Heart left ventricle (tissue), 16 donors: Measurements from ENCODE around the gene ARVCF. TPM values are rescaled to one million over a fixed set of nuclear protein-coding genes. Genes with fewer than 3 reads are reported as not detected.
A peak's percentile ranks its signal among the peaks of the same experiment; 100 is the strongest.

Experiments
- ATAC-seq, 4 donors: fragments of 200-7000 bp; cut with Tn5 transposase; one replicate each; pipeline ENCODE4 v1.9.1; 2020 to 2022; ENCODE audit warnings: moderate library complexity in 4 of 4, mild to moderate bottlenecking in 3 of 4, moderate number of reproducible peaks in 1 of 4
- DNase-seq, 5 donors: peaks; one replicate each; pipeline ENCODE4 v3.0.0-alpha.2; 2020
- H3K27ac ChIP-seq, 12 donors: fragments of 200-600 bp; sonication (generic) in 4 of 12; one replicate each; pipeline versions ENCODE4 v1.5.0 to v1.8.0; 2016 to 2022; ENCODE audit warnings: mild to moderate bottlenecking in 2 of 12
- H3K27me3 ChIP-seq, 9 donors: fragments of 200-600 bp; sonication (generic) in 2 of 9; one replicate each; pipeline versions ENCODE4 v1.5.1 to v1.8.0; 2016 to 2022; ENCODE audit warnings: mild to moderate bottlenecking in 3 of 9
- H3K36me3 ChIP-seq, 9 donors: fragments of 200-600 bp; sonication (generic) in 2 of 9; one replicate each; pipeline versions ENCODE4 v1.5.0 to v1.8.0; 2018 to 2022; ENCODE audit warnings: mild to moderate bottlenecking in 2 of 9
- H3K4me1 ChIP-seq, 12 donors: fragments of 200-600 bp; sonication (generic) in 4 of 12; one replicate each; pipeline versions ENCODE4 v1.5.0 to v1.8.0; 2016 to 2022; ENCODE audit warnings: mild to moderate bottlenecking in 3 of 12
- H3K4me3 ChIP-seq, 12 donors: fragments of 200-600 bp; sonication (generic) in 4 of 12; one replicate each; pipeline versions ENCODE4 v1.5.0 to v1.8.0; 2017 to 2022; ENCODE audit warnings: mild to moderate bottlenecking in 9 of 12, moderate library complexity in 4 of 12
- H3K9me3 ChIP-seq, 12 donors: fragments of 200-600 bp; sonication (generic) in 4 of 12; one replicate each; pipeline versions ENCODE4 v1.5.0 to v1.8.0; 2016 to 2022; ENCODE audit warnings: mild to moderate bottlenecking in 1 of 12
- POLR2A ChIP-seq, 2 donors: fragments of 450-650 bp; IDR thresholded peaks; one replicate each; pipeline ENCODE4 v1.6.1; 2017; ENCODE audit warnings: antibody characterized with exemption in 2 of 2, mild to moderate bottlenecking in 2 of 2, moderate library complexity in 2 of 2
- WGBS, 4 donors: extraction: QIAGEN DNeasy Blood & Tissue Kit in 2 of 4; methylation state at CpG; one replicate each; pipeline versions ENCODE4 v1.1.5 to v1.1.7; 2013 to 2018; 5-methylcytosine and 5-hydroxymethylcytosine counted together
- intact Hi-C, 10 donors: fragments of 100-400 bp; cut with DNase I; formaldehyde crosslinking; loops; one replicate each; pipeline versions ENCODE4 v1.11.1 to v1.14.2; 2022
- polyA plus RNA-seq, 2 donors: library from polyadenylated mRNA; stranded (reverse); fragments of 200-250 nt; gene quantifications; one replicate each; pipeline ENCODE4 v1.2.3, GENCODE V29; 2013
- total RNA-seq, 9 donors: library from RNA; depleted of rRNA in 2 of 9; stranded (reverse); fragments of >200 nt in 2 of 9; fragmentation: NEBNext Ultra II Directional in 3 of 9; extraction: Animal tissue kit (Norgen Biotek cat#: 25700) in 3 of 9; gene quantifications; one replicate each; pipeline versions ENCODE4 v1.1.0 to v1.2.4, GENCODE V29; 2016 to 2023
- TF ChIP-seq, protein P1 (sequence below), 12 donors: fragments of 200-600 bp; sonication (generic) in 4 of 12; IDR thresholded peaks; one replicate each; pipeline versions ENCODE4 v1.5.0 to v1.8.0; 2018 to 2022; ENCODE audit warnings: antibody characterized with exemption in 12 of 12, mild to moderate bottlenecking in 5 of 12
- donor health status: ischemic (EF 13 %, LVEDD 7.1; RV severe dilation, severe dysfunction).
- donor health status: healthy with polysubstance abuse.
- donor health status: DM: no; HTN: yes; CAD: no.
- donor health status: DM: no; HTN: no; CAD: no.
- donor health status: ischemic (EF 25% LVEDD 6.9; RV normal size, moderate dysfunction).
- donor health status: ischemic (EF 25% LVEDD 5.7; RV mildly dilated, moderate dysfunction).
- donor health status: healthy.
- donor health status: DM: yes; HTN: yes; CAD: no.
- donor health status: ischemic (EF 35%, LVEDD 5.7; RV mildly dilated, moderate dysfunction).
- donor health status: nonischemic (EF 11% LVEDD 7.7; RV severe dilation, severe dysfunction).
- donor health status: DM: yes; HTN: yes; CAD: no.
- donor health status: PGD.
- donor health status: ischemic (EF 29% LVEDD 5.4; RV normal size, mild dysfunction).
- donor health status: nonischemic (EF 23%, LVEDD 6.1; RV moderate dilation, normal function).

Gene ARVCF
- total and polyA plus RNA-seq, 11 donors: 21.2 to 46.6 (median 33.3) TPM

DNA sequence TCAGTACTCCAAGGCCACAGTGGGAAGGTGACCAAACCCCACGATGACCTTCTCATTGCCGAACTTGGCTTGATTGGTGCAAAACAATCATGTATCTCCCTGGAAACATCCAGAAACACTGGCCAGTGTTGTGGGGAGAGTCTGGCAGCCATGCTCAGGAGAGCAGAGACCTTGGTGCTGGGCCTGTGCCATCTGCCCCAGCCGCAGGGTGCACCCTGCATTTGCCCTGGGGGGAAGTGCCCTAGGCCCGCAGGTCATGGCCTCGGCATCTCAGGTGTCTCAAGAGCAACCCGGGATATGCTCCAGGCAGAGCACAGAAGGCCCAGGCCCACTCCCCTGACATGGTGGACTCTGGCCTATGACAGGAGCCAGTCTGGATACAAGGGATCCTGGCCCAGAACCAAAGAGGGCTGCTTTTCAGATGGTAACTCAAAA, 23.7 kb downstream of the ARVCF start:
- TF ChIP-seq, protein P1, sequence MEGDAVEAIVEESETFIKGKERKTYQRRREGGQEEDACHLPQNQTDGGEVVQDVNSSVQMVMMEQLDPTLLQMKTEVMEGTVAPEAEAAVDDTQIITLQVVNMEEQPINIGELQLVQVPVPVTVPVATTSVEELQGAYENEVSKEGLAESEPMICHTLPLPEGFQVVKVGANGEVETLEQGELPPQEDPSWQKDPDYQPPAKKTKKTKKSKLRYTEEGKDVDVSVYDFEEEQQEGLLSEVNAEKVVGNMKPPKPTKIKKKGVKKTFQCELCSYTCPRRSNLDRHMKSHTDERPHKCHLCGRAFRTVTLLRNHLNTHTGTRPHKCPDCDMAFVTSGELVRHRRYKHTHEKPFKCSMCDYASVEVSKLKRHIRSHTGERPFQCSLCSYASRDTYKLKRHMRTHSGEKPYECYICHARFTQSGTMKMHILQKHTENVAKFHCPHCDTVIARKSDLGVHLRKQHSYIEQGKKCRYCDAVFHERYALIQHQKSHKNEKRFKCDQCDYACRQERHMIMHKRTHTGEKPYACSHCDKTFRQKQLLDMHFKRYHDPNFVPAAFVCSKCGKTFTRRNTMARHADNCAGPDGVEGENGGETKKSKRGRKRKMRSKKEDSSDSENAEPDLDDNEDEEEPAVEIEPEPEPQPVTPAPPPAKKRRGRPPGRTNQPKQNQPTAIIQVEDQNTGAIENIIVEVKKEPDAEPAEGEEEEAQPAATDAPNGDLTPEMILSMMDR (IDR thresholded peaks at IDR 0.05): no peak
- intact Hi-C loops: no loop called here
- peaks cover 0 to 45% (median 19%) of the 10 kb centered on the region in 12 donors for H3K4me1 ChIP-seq
- no peaks in the 10 kb centered on the region for H3K9me3 ChIP-seq
- H3K27ac ChIP-seq: peak overlapping the region in 2 of 12 donors; percentile 1 to 42
- WGBS, 4 donors: 63 to 77% (median 71%) methylated on average over 6 of the region's 6 CpGs
- no peaks in the 10 kb centered on the region for H3K27me3 ChIP-seq
- H3K4me3 ChIP-seq: no peak overlapping the region
- ATAC-seq (peak in 3 of 4 donors; percentile 10 to 63 (median 10)), DNase-seq (peak in 2 of 5 donors; percentile 34 to 53)
- H3K36me3 ChIP-seq: no peaks in the 10 kb centered on the region

DNA sequence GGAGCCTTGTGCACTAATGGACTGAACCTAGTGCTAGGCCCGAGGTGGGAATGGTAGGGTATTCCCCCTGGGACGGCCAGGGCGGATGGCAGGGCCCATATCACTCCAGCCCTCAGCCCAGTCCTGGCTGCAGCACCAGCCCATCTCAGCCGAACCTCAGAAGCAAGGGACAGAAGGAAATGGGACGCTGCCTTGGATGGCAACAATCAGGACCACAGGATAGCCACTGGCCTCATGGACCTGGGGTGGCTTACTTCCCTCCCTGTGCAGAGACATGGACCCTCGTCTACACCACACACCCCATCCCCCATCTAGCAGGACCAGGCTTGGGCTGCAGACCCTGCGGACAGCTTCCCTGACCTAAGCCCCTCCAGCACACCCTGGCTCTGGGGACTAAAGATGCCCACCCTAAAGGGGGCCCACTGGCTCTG, 24.1 kb downstream of the ARVCF start:
- Histone ChIP-seq H3K4me1 (peaks cover 0 to 49% (median 19%) of the 10 kb centered on the region in 12 donors), H3K27ac (peak overlapping the region in 3 of 12 donors; percentile 1 to 42 (median 1)), H3K4me3 (no peak overlapping the region), H3K27me3 (no peaks in the 10 kb centered on the region), H3K9me3 (no peaks in the 10 kb centered on the region), H3K36me3 (no peaks in the 10 kb centered on the region)
- 84 to 96% (median 93%) methylated on average over 7 of the region's 7 CpGs for WGBS, 4 donors
- intact Hi-C loops: no loop called here
- no peak for ATAC-seq
- TF ChIP-seq POLR2A (IDR thresholded peaks at IDR 0.05): no peak
- TF ChIP-seq, protein P1 (IDR thresholded peaks at IDR 0.05): no peak
- peak in 2 of 5 donors; percentile 13 to 17 for DNase-seq

GRCh38 chr22:19991645-19992451, 24.8 kb downstream of the ARVCF start:
- Histone ChIP-seq H3K36me3 (no peaks in the 10 kb centered on the region), H3K9me3 (no peaks in the 10 kb centered on the region), H3K4me1 (peaks cover 0 to 53% (median 22%) of the 10 kb centered on the region in 12 donors), H3K4me3 (no peak overlapping the region), H3K27ac (peak overlapping the region in 4 of 12 donors; percentile 35 to 59 (median 45)), H3K27me3 (no peaks in the 10 kb centered on the region)
- WGBS, 4 donors: 85 to 92% (median 87%) methylated on average over 11 to 23 of the region's 23 CpGs
- TF ChIP-seq POLR2A (IDR thresholded peaks at IDR 0.05): no peak
- TF ChIP-seq, protein P1 (IDR thresholded peaks at IDR 0.05): no peak
- intact Hi-C loops: no loop called here
- DNase-seq (peak in 2 of 5 donors; percentile 51 to 69), ATAC-seq (peak; percentile 4 to 45 (median 22))

DNA sequence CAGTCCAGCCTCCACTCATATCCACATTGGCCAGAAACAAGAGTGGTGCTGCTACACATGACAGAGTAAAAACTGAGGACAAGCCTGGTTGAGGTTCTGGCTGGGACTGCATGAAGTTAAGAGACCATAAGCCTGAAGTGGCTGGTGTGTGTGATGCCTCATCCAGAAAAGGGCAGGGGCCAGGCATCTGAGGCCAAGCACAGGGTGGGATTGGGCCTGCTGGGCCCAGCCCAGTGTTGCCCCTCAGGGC, 25.3 kb downstream of the ARVCF start:
- DNase-seq (peak in 2 of 5 donors; percentile 9 to 10), ATAC-seq (no peak)
- Histone ChIP-seq H3K27me3 (no peaks in the 10 kb centered on the region), H3K4me1 (peaks cover 0 to 59% (median 22%) of the 10 kb centered on the region in 12 donors), H3K36me3 (no peaks in the 10 kb centered on the region), H3K9me3 (no peaks in the 10 kb centered on the region), H3K27ac (peak overlapping the region in 3 of 12 donors; percentile 35 to 59 (median 48)), H3K4me3 (no peak overlapping the region)
- intact Hi-C loops: no loop called here
- TF ChIP-seq POLR2A (IDR thresholded peaks at IDR 0.05): no peak
- TF ChIP-seq, protein P1 (IDR thresholded peaks at IDR 0.05): no peak
